ENCODE results near the gene SLC25A20.
A peak's percentile ranks its signal among the peaks of the same experiment; 100 is the strongest.

Gene SLC25A20

DNA sequence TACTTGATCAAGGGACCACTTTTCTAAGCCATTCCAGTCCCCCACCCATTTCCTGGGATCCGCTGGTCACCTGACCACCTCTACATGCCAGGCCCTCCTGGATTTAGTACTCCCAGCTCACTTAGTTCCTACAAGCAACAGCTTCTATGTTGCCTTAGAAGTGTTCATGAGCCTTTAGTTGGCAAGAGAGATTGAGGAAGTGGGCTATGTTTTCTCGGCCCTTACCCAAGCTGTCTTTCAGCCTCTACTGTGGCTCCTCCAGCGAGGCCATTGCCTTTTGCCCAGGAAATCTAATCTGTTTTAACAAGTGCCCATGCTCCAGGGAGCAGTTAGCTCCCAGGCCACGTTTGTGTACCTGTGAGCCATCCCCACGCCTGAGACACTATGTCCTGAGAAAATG, 46.5 kb downstream of the SLC25A20 start:
- H3K9me2 ChIP-seq (replicated peaks; ENCODE audit: control insufficient read depth, low read length) = no peaks in the 10 kb centered on the region
- H3K79me2 ChIP-seq (ENCODE audit: control insufficient read depth, low read length) = peaks cover 4% of the 10 kb centered on the region
- TF ChIP-seq EZH2phosphoT487 (IDR thresholded peaks at IDR 0.05; ENCODE audit: borderline replicate concordance, low read length) = no peak
- TF ChIP-seq CTCF (IDR thresholded peaks at IDR 0.05; ENCODE audit: low read depth, low read length, poor library complexity, severe bottlenecking) = no peak
- no peaks in the 10 kb centered on the region for H3K36me3 ChIP-seq (ENCODE audit: control insufficient read depth, low read length)
- H3F3A ChIP-seq (ENCODE audit: control insufficient read depth, insufficient read depth) = no peaks in the 10 kb centered on the region
- H3K27me3 ChIP-seq (ENCODE audit: control insufficient read depth, low read length) = peaks cover under 1% of the 10 kb centered on the region; the same call in 1 of the 2 replicates
- H3K4me3 ChIP-seq (ENCODE audit: low read length) = no peak overlapping the region
- no peak overlapping the region for H3K27ac ChIP-seq (ENCODE audit: low read depth, low read length)
- no peaks in the 10 kb centered on the region for H4K20me1 ChIP-seq (ENCODE audit: control insufficient read depth, insufficient read depth, low read depth, low read length)
- H3K4me1 ChIP-seq (ENCODE audit: control insufficient read depth, low read length) = peaks cover 16% of the 10 kb centered on the region
- no peak overlapping the region for H3K4me2 ChIP-seq (ENCODE audit: low read length)
- H3K9me3 ChIP-seq (ENCODE audit: control insufficient read depth, insufficient read depth, low read length) = no peaks in the 10 kb centered on the region

- Histone ChIP-seq H3K79me2 (ENCODE audit: control insufficient read depth, low read length) (peaks cover 11% of the 10 kb centered on the region), H3F3A (ENCODE audit: control insufficient read depth, insufficient read depth) (0 out of 2 replicates have a peak, but pooled peaks cover 2% of the 10 kb centered on the region), H3K4me1 (ENCODE audit: control insufficient read depth, low read length) (peaks cover 22% of the 10 kb centered on the region), H4K20me1 (ENCODE audit: control insufficient read depth, insufficient read depth, low read depth, low read length) (no peaks in the 10 kb centered on the region), H3K27ac (ENCODE audit: low read depth, low read length) (no peak overlapping the region), H3K27me3 (ENCODE audit: control insufficient read depth, low read length) (peaks cover 4% of the 10 kb centered on the region; the same call in 1 of the 2 replicates), H3K4me3 (ENCODE audit: low read length) (no peak overlapping the region), H3K4me2 (ENCODE audit: low read length) (no peak overlapping the region), H3K9me2 (replicated peaks; ENCODE audit: control insufficient read depth, low read length) (no peaks in the 10 kb centered on the region), H3K36me3 (ENCODE audit: control insufficient read depth, low read length) (no peaks in the 10 kb centered on the region), H3K9me3 (ENCODE audit: control insufficient read depth, insufficient read depth, low read length) (no peaks in the 10 kb centered on the region)
- TF ChIP-seq CTCF (IDR thresholded peaks at IDR 0.05; ENCODE audit: low read depth, low read length, poor library complexity, severe bottlenecking) = no peak
- no peak for TF ChIP-seq EZH2phosphoT487 (IDR thresholded peaks at IDR 0.05; ENCODE audit: borderline replicate concordance, low read length)
Observed at GRCh38 chr3:48851407-48851806, 47.3 kb downstream of the SLC25A20 start.

DNA sequence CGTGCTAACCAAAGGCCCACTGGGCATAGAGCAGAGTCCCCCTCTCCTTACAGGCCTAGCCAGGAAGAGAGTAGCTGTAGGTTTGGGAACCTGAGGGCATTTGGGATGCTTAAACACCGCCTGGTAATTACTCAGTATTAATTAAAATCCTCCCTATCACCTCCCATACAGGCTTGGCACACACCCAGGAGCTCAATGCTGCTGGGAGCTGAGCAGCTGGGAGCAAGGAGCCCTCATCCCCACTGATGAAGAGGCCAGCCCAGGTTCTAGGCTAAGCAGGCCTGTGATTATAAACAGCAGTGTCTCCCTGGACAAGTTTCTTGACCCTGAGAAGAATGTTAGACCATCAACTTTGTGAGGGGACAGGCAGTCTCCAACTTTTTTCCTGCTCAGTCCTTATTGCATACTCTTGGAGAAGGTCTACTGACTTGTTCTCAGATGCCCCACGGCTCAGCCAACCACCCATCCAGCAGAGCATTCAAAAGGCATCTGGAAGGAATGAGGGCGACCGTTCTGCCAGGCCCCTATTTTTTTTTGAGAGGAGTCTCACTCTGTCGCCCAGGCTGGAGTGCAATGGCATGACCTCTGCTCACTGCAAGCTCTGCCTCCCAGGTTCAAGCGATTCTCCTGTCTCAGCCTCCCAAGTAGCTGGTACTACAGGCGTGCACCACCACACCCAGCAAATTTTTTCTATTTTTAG, 49.7 kb downstream of the SLC25A20 start:
- H3K9me3 ChIP-seq (ENCODE audit: control insufficient read depth, insufficient read depth, low read length) = no peaks in the 10 kb centered on the region
- H3K79me2 ChIP-seq (ENCODE audit: control insufficient read depth, low read length) = peaks cover 22% of the 10 kb centered on the region
- H4K20me1 ChIP-seq (ENCODE audit: control insufficient read depth, insufficient read depth, low read depth, low read length) = no peaks in the 10 kb centered on the region
- H3K4me2 ChIP-seq (ENCODE audit: low read length) = peak overlapping the region; percentile 94
- peaks cover 2% of the 10 kb centered on the region; the same call in 1 of the 2 replicates for H3F3A ChIP-seq (ENCODE audit: control insufficient read depth, insufficient read depth)
- H3K4me1 ChIP-seq (ENCODE audit: control insufficient read depth, low read length) = peaks cover 30% of the 10 kb centered on the region
- H3K27me3 ChIP-seq (ENCODE audit: control insufficient read depth, low read length) = peaks cover 4% of the 10 kb centered on the region; the same call in 1 of the 2 replicates
- H3K9me2 ChIP-seq (replicated peaks; ENCODE audit: control insufficient read depth, low read length) = no peaks in the 10 kb centered on the region
- no peak for TF ChIP-seq CTCF (IDR thresholded peaks at IDR 0.05; ENCODE audit: low read depth, low read length, poor library complexity, severe bottlenecking)
- TF ChIP-seq EZH2phosphoT487 (IDR thresholded peaks at IDR 0.05; ENCODE audit: borderline replicate concordance, low read length) = no peak
- H3K4me3 ChIP-seq (ENCODE audit: low read length) = peak overlapping the region; percentile 74
- no peak overlapping the region for H3K27ac ChIP-seq (ENCODE audit: low read depth, low read length)
- no peaks in the 10 kb centered on the region for H3K36me3 ChIP-seq (ENCODE audit: control insufficient read depth, low read length)
